AG04450 (cell line): ENCODE results near the gene STK10. TPM values are rescaled to one million over a fixed set of nuclear protein-coding genes. Genes with fewer than 3 reads are reported as not detected.
A peak's percentile ranks its signal among the peaks of the same experiment; 100 is the strongest.

Experiments
- CTCF ChIA-PET: fragments of 300-600, 350-600 bp; formaldehyde crosslinking; extraction: SDS; loops from one replicate; lab custom pipeline; 2022; ENCODE audit warnings: antibody characterized with exemption, inconsistent platforms; lab: Charles Lee
- POLR2A ChIA-PET: fragments of 350-600 bp; formaldehyde crosslinking; extraction: SDS; loops from one replicate; lab custom pipeline; 2021; ENCODE audit warnings: antibody characterized with exemption, inconsistent platforms; lab: Yijun Ruan, JAX
- DNase-seq: peaks from one replicate; pipeline ENCODE4 v3.0.0-alpha.2; 2011; ENCODE audit warnings: low read depth, low spot score
- H3K27ac ChIP-seq: one replicate; pipeline ENCODE4 v1.5.1; 2012; ENCODE audit warnings: low read depth, low read length, control low read depth
- H3K27me3 ChIP-seq: one replicate; pipeline ENCODE4 v1.6.0; 2012; ENCODE audit warnings: low read length; ENCODE audit not compliant: control insufficient read depth, insufficient read depth
- H3K4me3 ChIP-seq: 2 replicates; pipeline ENCODE4 v1.5.1; 2011; ENCODE audit warnings: mild to moderate bottlenecking, low read depth, low read length, control low read depth
- H3K9me3 ChIP-seq: 2 replicates; pipeline ENCODE4 v1.5.1; 2012; ENCODE audit warnings: low read length; ENCODE audit not compliant: control insufficient read depth, insufficient read depth
- CTCF ChIP-seq: IDR thresholded peaks from 2 replicates; pipeline ENCODE4 v1.5.1; 2011; ENCODE audit warnings: low read depth, low read length, control low read depth, inconsistent platforms
- polyA plus RNA-seq: library from polyadenylated mRNA; depleted of rRNA; stranded (reverse); fragments of >200 nt; gene quantifications from 2 replicates; pipeline ENCODE4 v1.2.3, GENCODE V29; 2011

STK10 gene
- polyA plus RNA-seq, 1 experiment, result 7.8 TPM

DNA sequence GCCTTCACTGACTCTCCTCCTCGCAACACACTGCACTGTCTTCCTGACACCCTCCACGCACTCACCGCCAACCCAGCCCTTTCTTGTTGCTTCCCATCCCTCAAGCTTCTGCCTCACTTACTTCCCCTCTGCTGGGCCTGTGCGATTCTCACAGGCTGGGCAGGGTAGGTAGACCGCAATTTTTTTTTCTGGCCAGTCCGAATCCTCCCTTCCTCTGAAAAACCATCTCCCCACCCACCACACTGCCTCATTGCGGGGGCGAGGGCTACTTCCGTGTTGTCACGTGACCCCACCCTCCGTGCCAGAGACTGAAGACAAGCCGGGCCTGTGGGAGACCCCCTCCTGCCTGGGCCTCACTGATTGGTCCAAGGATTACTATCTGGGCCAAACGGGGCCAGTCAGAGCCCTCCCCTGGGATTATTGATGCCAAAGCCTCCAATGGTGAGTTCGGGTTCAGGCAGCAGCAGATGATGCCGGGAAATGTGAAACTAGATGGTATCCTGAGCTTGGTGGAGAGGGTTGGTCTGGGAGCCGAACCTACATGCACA, 73.1 kb downstream of the STK10 start:
- no peak for TF ChIP-seq CTCF
- no peak overlapping the region for H3K27ac ChIP-seq
- DNase-seq, result no peak
- POLR2A ChIA-PET, result no interaction called here
- no peaks in the 10 kb centered on the region for H3K27me3 ChIP-seq
- H3K9me3 ChIP-seq, result no peaks in the 10 kb centered on the region
- H3K4me3 ChIP-seq, result no peak overlapping the region
- CTCF ChIA-PET, result interaction anchor here (1.0 kb wide), 1 partner anchor 8 kb away, joined by 7 read pairs; no protein-coding TSS in a partner anchor

GRCh38 chr5:172113036-172113435, 75.0 kb downstream of the STK10 start:
- DNase-seq, result no peak
- POLR2A ChIA-PET, result no interaction called here
- H3K27ac ChIP-seq, result no peak overlapping the region
- CTCF ChIA-PET, result no interaction called here
- no peaks in the 10 kb centered on the region for H3K9me3 ChIP-seq
- H3K27me3 ChIP-seq, result no peaks in the 10 kb centered on the region
- no peak overlapping the region for H3K4me3 ChIP-seq
- TF ChIP-seq CTCF, result no peak

DNA sequence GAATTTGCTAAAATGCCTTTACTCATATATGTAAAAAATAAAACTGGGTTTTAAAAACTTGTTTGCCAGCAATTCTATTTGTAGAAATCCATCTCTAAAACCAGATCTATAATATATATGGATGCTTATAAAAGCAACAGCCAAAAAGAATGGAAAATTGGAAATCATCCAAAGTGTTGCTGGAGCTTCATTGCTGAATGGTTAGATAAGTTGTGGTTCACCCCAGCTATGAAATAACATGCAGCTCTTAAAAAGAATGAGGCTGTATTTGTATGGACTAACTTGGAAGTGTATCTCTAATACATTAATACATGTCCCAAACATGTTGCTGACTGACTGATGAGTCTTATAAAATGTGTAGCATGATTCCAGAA, 76.2 kb downstream of the STK10 start:
- ChIA-PET POLR2A (no interaction called here), CTCF (interaction anchor here (1.4 kb wide), 1 partner anchor 77 kb away, joined by 4 read pairs; the partner anchor contains the start of gene STK10)

GRCh38 chr5:172110921-172111851, 76.8 kb downstream of the STK10 start:
- no peak for TF ChIP-seq CTCF
- ChIA-PET POLR2A (no interaction called here), CTCF (interaction anchor here (1.4 to 1.6 kb wide), 2 partner anchors 77 kb away, joined by 4 to 7 read pairs; partner anchors contain the start of gene STK10)
- Histone ChIP-seq H3K27ac (peak overlapping the region; percentile 77), H3K4me3 (peak overlapping the region; percentile 13; the same call in 1 of the 2 replicates), H3K27me3 (no peaks in the 10 kb centered on the region), H3K9me3 (no peaks in the 10 kb centered on the region)
- DNase-seq, result no peak

More for the DNA sequence above, 76.2 kb downstream of the STK10 start:
- Histone ChIP-seq H3K27ac (peak overlapping the region; percentile 77), H3K27me3 (no peaks in the 10 kb centered on the region), H3K9me3 (no peaks in the 10 kb centered on the region), H3K4me3 (no peak overlapping the region)
- TF ChIP-seq CTCF, result no peak
- peak; percentile 67 for DNase-seq

DNA sequence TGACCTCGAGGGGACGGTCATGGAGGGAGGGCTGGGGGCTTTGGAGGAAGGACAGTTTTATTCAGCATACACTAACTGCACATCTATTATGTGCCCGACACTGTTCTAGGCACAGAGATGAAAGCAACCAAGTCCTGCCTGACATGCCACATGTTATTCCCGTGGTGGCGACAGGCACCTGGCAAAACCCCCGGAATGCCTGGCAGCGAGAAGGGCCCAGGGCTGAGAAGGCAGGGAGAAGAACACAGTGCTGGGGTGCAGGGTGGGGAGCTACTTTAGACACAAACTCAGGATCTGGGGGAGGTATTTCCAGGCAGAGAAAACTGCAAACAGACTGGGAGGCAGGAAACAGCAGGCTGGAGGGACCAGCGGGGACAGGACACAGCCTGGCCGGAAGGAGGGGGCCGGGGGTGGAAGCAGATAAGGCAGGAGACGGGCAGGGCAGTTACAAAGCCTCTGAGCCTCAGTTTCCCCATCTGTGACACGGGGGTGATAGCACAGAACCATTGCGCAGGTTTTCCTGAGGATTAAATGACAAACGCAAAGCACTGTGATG, 77.7 kb downstream of the STK10 start:
- TF ChIP-seq CTCF, result no peak
- H3K9me3 ChIP-seq, result no peaks in the 10 kb centered on the region
- DNase-seq, result no peak
- POLR2A ChIA-PET, result no interaction called here
- H3K27ac ChIP-seq, result peak overlapping the region; percentile 77
- H3K27me3 ChIP-seq, result no peaks in the 10 kb centered on the region
- H3K4me3 ChIP-seq, result no peak overlapping the region
- CTCF ChIA-PET, result interaction anchor here (1.6 kb wide), 1 partner anchor 78 kb away, joined by 7 read pairs; the partner anchor contains the start of gene STK10
